Gastrocnemius medialis (tissue), 4 donors: ENCODE results near the gene PIGV. TPM values are rescaled to one million over a fixed set of nuclear protein-coding genes. Genes with fewer than 3 reads are reported as not detected.

Experiments used
- ATAC-seq, 2 donors: fragments of 150-250 bp; one replicate each; pipeline ENCODE4 v1.9.1; 2016
- DNase-seq, 2 donors: peaks; one replicate each; pipeline ENCODE4 v3.0.0-alpha.2; 2019
- H3K27ac ChIP-seq, 4 donors: fragments of 200-600 bp; sonication (generic); 1 replicate in 1 of 4; 2 replicates in 3 of 4; pipeline ENCODE4 v1.5.1; 2016 to 2018; ENCODE audit warnings: mild to moderate bottlenecking in 2 of 4, moderate library complexity in 1 of 4
- H3K27me3 ChIP-seq, 3 donors: fragments of 200-600 bp; sonication (generic) in 2 of 3; 1 replicate in 1 of 3; 2 replicates in 2 of 3; pipeline versions ENCODE4 v1.5.1 to v1.6.0; 2016 to 2019; ENCODE audit warnings: mild to moderate bottlenecking in 1 of 3, moderate library complexity in 1 of 3
- H3K36me3 ChIP-seq, 2 donors: fragments of 200-600 bp; sonication (generic) in 1 of 2; one replicate each; pipeline ENCODE4 v1.5.1; 2017 to 2018
- H3K4me1 ChIP-seq, 2 donors: fragments of 200-600 bp; sonication (generic) in 1 of 2; one replicate each; pipeline ENCODE4 v1.5.1; 2016 to 2017; ENCODE audit warnings: mild to moderate bottlenecking in 2 of 2
- H3K4me3 ChIP-seq, 4 donors: fragments of 200-600 bp; sonication (generic) in 3 of 4; 1 replicate in 1 of 4; 2 replicates in 3 of 4; pipeline ENCODE4 v1.5.1; 2016 to 2019; ENCODE audit warnings: mild to moderate bottlenecking in 2 of 4
- H3K9me3 ChIP-seq, 3 donors: fragments of 200-600 bp; sonication (generic) in 2 of 3; 1 replicate in 1 of 3; 2 replicates in 2 of 3; pipeline ENCODE4 v1.5.1; 2016 to 2019
- CTCF ChIP-seq, 5 experiments: fragments of 450-650 bp in 3 of 5; fragments of 200-600 bp in 2 of 5; sonication (generic) in 2 of 5; IDR thresholded peaks in 4 of 5; conservative IDR thresholded peaks in 1 of 5; 1 replicate in 4 of 5; 2 replicates in 1 of 5; pipeline ENCODE4 v1.5.1; 2016 to 2019; ENCODE audit warnings: antibody characterized with exemption in 5 of 5, mild to moderate bottlenecking in 3 of 5, moderate library complexity in 3 of 5
- POLR2A ChIP-seq, 2 donors: fragments of 450-650 bp; IDR thresholded peaks; one replicate each; pipeline ENCODE4 v1.6.1; 2017; ENCODE audit warnings: antibody characterized with exemption in 2 of 2, mild to moderate bottlenecking in 2 of 2, moderate library complexity in 2 of 2
- in situ Hi-C, 4 donors: fragments of 200-750 bp; cut with MboI; loops; one replicate each; pipeline versions ENCODE4 v1.15.0 to v1.8.0; 2017; ENCODE audit warnings: low sequenced_read_pairs in 4 of 4
- intact Hi-C: fragments of 100-400 bp; cut with DNase I; formaldehyde crosslinking; loops from one replicate; pipeline ENCODE4 v1.15.1; 2023; ENCODE audit warnings: low total_unique reads
- total RNA-seq, 4 donors: library from RNA; depleted of rRNA; stranded (reverse); fragments of >200 nt; gene quantifications; one replicate each; pipeline versions ENCODE4 v1.1.0 to v1.2.3, GENCODE V29; 2016

PIGV gene
- total RNA-seq, 4 donors from 2014 or later = 2.9 to 16.0 (median 5.8) TPM

GRCh38 chr1:26754086-26754874, 33.5 kb upstream of the PIGV start:
- intact Hi-C loops = loop anchor here (2.0 kb wide), 1 partner anchor 15 kb away; no protein-coding TSS in a partner anchor
- H3K27me3 ChIP-seq = no peaks in the 10 kb centered on the region
- no peaks in the 10 kb centered on the region for H3K9me3 ChIP-seq
- ATAC-seq = no peak
- no peak for DNase-seq
- peak overlapping the region; percentile 39 to 74 (median 64) for H3K27ac ChIP-seq
- in situ Hi-C loops = no loop called here
- TF ChIP-seq POLR2A (IDR thresholded peaks at IDR 0.05) = no peak
- no peak for TF ChIP-seq CTCF (IDR thresholded peaks at IDR 0.05 in 4 of 5, conservative IDR thresholded peaks at IDR 0.05 in 1 of 5)
- H3K4me1 ChIP-seq = peaks cover 57 to 58% of the 10 kb centered on the region in 2 donors
- peaks cover 0 to 8% of the 10 kb centered on the region in 2 donors for H3K36me3 ChIP-seq
- no peak overlapping the region for H3K4me3 ChIP-seq

- intact Hi-C loops = no loop called here
- Histone ChIP-seq H3K4me1 (peaks cover 18% of the 10 kb centered on the region in 2 donors), H3K27ac (no peak overlapping the region), H3K36me3 (peaks cover 0 to 36% of the 10 kb centered on the region in 2 donors), H3K4me3 (no peak overlapping the region), H3K9me3 (no peaks in the 10 kb centered on the region), H3K27me3 (no peaks in the 10 kb centered on the region)
- in situ Hi-C loops = no loop called here
- DNase-seq (no peak), ATAC-seq (no peak)
- TF ChIP-seq POLR2A (IDR thresholded peaks at IDR 0.05) = no peak
- no peak for TF ChIP-seq CTCF (IDR thresholded peaks at IDR 0.05 in 4 of 5, conservative IDR thresholded peaks at IDR 0.05 in 1 of 5)
These were observed 29.4 kb upstream of the PIGV start for GRCh38 chr1:26758358-26758757.

- in situ Hi-C loops (no loop called here), intact Hi-C loops (no loop called here)
- Histone ChIP-seq H3K27me3 (no peaks in the 10 kb centered on the region), H3K4me3 (no peak overlapping the region), H3K4me1 (peaks cover 6% of the 10 kb centered on the region in 2 donors), H3K27ac (no peak overlapping the region), H3K9me3 (no peaks in the 10 kb centered on the region), H3K36me3 (peaks cover 0 to 48% of the 10 kb centered on the region in 2 donors)
- DNase-seq (no peak), ATAC-seq (no peak)
- TF ChIP-seq POLR2A (IDR thresholded peaks at IDR 0.05) (no peak), CTCF (IDR thresholded peaks at IDR 0.05 in 4 of 5, conservative IDR thresholded peaks at IDR 0.05 in 1 of 5) (no peak)
These were observed 28.2 kb upstream of the PIGV start for GRCh38 chr1:26759531-26759930.

- peaks cover 2 to 3% of the 10 kb centered on the region in 2 donors for H3K4me1 ChIP-seq
- intact Hi-C loops (no loop called here), in situ Hi-C loops (no loop called here)
- DNase-seq = no peak
- ATAC-seq = no peak
- H3K4me3 ChIP-seq = no peak overlapping the region
- H3K27me3 ChIP-seq = no peaks in the 10 kb centered on the region
- H3K9me3 ChIP-seq = no peaks in the 10 kb centered on the region
- no peak overlapping the region for H3K27ac ChIP-seq
- TF ChIP-seq POLR2A (IDR thresholded peaks at IDR 0.05) = no peak
- TF ChIP-seq CTCF (IDR thresholded peaks at IDR 0.05 in 4 of 5, conservative IDR thresholded peaks at IDR 0.05 in 1 of 5) = peak in 1 of 5 experiments; percentile 10
- peaks cover 0 to 58% of the 10 kb centered on the region in 2 donors for H3K36me3 ChIP-seq
These were observed 26.5 kb upstream of the PIGV start for GRCh38 chr1:26761217-26761616.
